ENCODE measurements around the gene FGF2.

Gene FGF2

GRCh38 chr4:122911588-122911987 is 85.0 kb downstream of the FGF2 start:
- Histone ChIP-seq H3K4me1 (ENCODE audit: control insufficient read depth, insufficient read depth, low read length) (no peaks in the 10 kb centered on the region), H3K4me3 (ENCODE audit: low read depth, low read length) (no peak overlapping the region), H3K9me3 (ENCODE audit: control insufficient read depth, insufficient read depth, low read depth, low read length) (no peaks in the 10 kb centered on the region), H3K27ac (ENCODE audit: extremely low read depth, low read depth, low read length) (no peak overlapping the region), H3K36me3 (ENCODE audit: control insufficient read depth in 2 of 2, insufficient read depth in 1 of 2, low read length in 2 of 2) (peaks cover 0 to 22% of the 10 kb centered on the region in 2 experiments; a peak in 2 of 3 replicates)
- POLR2A ChIA-PET: no interaction called here
- TF ChIP-seq ZNF670 (tag by site-specific recombination; IDR thresholded peaks at IDR 0.05; ENCODE audit: low read depth): no peak
- no peak for TF ChIP-seq ZFP41 (tag by site-specific recombination; IDR thresholded peaks at IDR 0.05; ENCODE audit: borderline replicate concordance)
- TF ChIP-seq ZNF843 (tag by site-specific recombination; IDR thresholded peaks at IDR 0.05): no peak
- no peak for TF ChIP-seq ZNF16 (tag by site-specific recombination; IDR thresholded peaks at IDR 0.05; ENCODE audit: low read depth)
- no peak for TF ChIP-seq ZNF404 (tag by site-specific recombination; IDR thresholded peaks at IDR 0.05)
- no peak for TF ChIP-seq ZNF354C (tag by site-specific recombination; IDR thresholded peaks at IDR 0.05; ENCODE audit: borderline replicate concordance, low read depth)
- TF ChIP-seq ZNF658 (tag by site-specific recombination; IDR thresholded peaks at IDR 0.05): no peak
- TF ChIP-seq ZNF394 (tag by site-specific recombination; IDR thresholded peaks at IDR 0.05; ENCODE audit: borderline replicate concordance): no peak
- no peak for TF ChIP-seq PRDM2 (tag by site-specific recombination; IDR thresholded peaks at IDR 0.05; ENCODE audit: borderline replicate concordance)
- TF ChIP-seq ZBTB48 (tag by site-specific recombination; IDR thresholded peaks at IDR 0.05): no peak
- no peak for TF ChIP-seq ZNF211 (tag by site-specific recombination; IDR thresholded peaks at IDR 0.05; ENCODE audit: low read depth)
- no peak for TF ChIP-seq ZNF701 (tag by site-specific recombination; IDR thresholded peaks at IDR 0.05)
- TF ChIP-seq ZNF148 (tag by site-specific recombination; IDR thresholded peaks at IDR 0.05; ENCODE audit: borderline replicate concordance): no peak
- no peak for TF ChIP-seq SALL2 (tag by site-specific recombination; IDR thresholded peaks at IDR 0.05; ENCODE audit: borderline replicate concordance)
- TF ChIP-seq ZNF223 (tag by site-specific recombination; IDR thresholded peaks at IDR 0.05): no peak
- no peak for TF ChIP-seq ZNF785 (tag by site-specific recombination; IDR thresholded peaks at IDR 0.05)
- TF ChIP-seq REPIN1 (tag by site-specific recombination; IDR thresholded peaks at IDR 0.05; ENCODE audit: low read depth): no peak
- TF ChIP-seq ZBTB7A (tag by site-specific recombination; IDR thresholded peaks at IDR 0.05; ENCODE audit: low read depth): no peak
- no peak for TF ChIP-seq ZNF830 (tag by site-specific recombination; IDR thresholded peaks at IDR 0.05; ENCODE audit: low read depth)
- TF ChIP-seq ZNF121 (tag by site-specific recombination; IDR thresholded peaks at IDR 0.05): no peak
- CTCF ChIA-PET: interaction anchor here (0.9 kb wide), 1 partner anchor 153 kb away, joined by 3 read pairs; no protein-coding TSS in a partner anchor

Data from HEK293 (cell line).